NCI-H146 (cell line): Measurements from ENCODE around the gene OXTR.

Experiments
- DNase-seq: peaks from one replicate; lab custom pipeline; 2025; lab: John Stamatoyannopoulos, UW

Gene OXTR

GRCh38 chr3:8769088-8769822, at the start of gene OXTR:
Gene OXTR (minus strand): TSS chr3:8769613. CDS start chr3:8768187, 1,426 bp downstream.
- no peak for DNase-seq

- DNase-seq, result no peak
These were observed 48.1 kb upstream of the OXTR start for GRCh38 chr3:8817486-8817885.

GRCh38 chr3:8816106-8816505, 46.7 kb upstream of the OXTR start:
- DNase-seq, result no peak

- no peak for DNase-seq
These were observed 44.0 kb upstream of the OXTR start for GRCh38 chr3:8813411-8813810.

GRCh38 chr3:8810561-8810960, 41.1 kb upstream of the OXTR start:
- DNase-seq, result no peak

- DNase-seq, result no peak
These were observed 36.4 kb upstream of the OXTR start for GRCh38 chr3:8805774-8806173.

- no peak for DNase-seq
These were observed 32.8 kb upstream of the OXTR start for GRCh38 chr3:8802256-8802655.

GRCh38 chr3:8800016-8800415, 30.6 kb upstream of the OXTR start:
- no peak for DNase-seq

- no peak for DNase-seq
These were observed 24.8 kb upstream of the OXTR start for GRCh38 chr3:8794247-8794646.

GRCh38 chr3:8793242-8793641, 23.8 kb upstream of the OXTR start:
- DNase-seq, result no peak

GRCh38 chr3:8790529-8790928, 21.1 kb upstream of the OXTR start:
- no peak for DNase-seq

GRCh38 chr3:8784676-8785435, 15.4 kb upstream of the OXTR start:
- no peak for DNase-seq

- DNase-seq, result no peak
These were observed 10.9 kb upstream of the OXTR start for GRCh38 chr3:8780279-8780678.

GRCh38 chr3:8778475-8778874, 9.1 kb upstream of the OXTR start:
- DNase-seq, result no peak

- DNase-seq, result no peak
These were observed 8.5 kb upstream of the OXTR start for GRCh38 chr3:8777978-8778267.

- DNase-seq, result no peak
These were observed 8.0 kb upstream of the OXTR start for GRCh38 chr3:8777201-8777977.

- DNase-seq, result no peak
These were observed 7.0 kb upstream of the OXTR start for GRCh38 chr3:8776406-8776805.

GRCh38 chr3:8775602-8776001, 6.2 kb upstream of the OXTR start:
- DNase-seq, result no peak

- no peak for DNase-seq
These were observed 5.8 kb upstream of the OXTR start for GRCh38 chr3:8775181-8775580.

- DNase-seq, result no peak
These were observed 4.6 kb upstream of the OXTR start for GRCh38 chr3:8773941-8774542.

GRCh38 chr3:8768364-8769087, 887 bp downstream of the OXTR start:
- no peak for DNase-seq
